Adipocyte (in vitro differentiated cells): ENCODE results near the gene RHOF.

Source experiments
- DNase-seq: peaks from one replicate; pipeline ENCODE4 v3.0.0-alpha.2; 2015; ENCODE audit warnings: low read depth
- H3K27me3 ChIP-seq: replicated peaks from 2 replicates; pipeline ENCODE4 v1.7.0; 2013; ENCODE audit warnings: mild to moderate bottlenecking, low read length, moderate library complexity; ENCODE audit not compliant: control insufficient read depth, insufficient read depth
- H3K36me3 ChIP-seq: 2 replicates; pipeline ENCODE4 v1.7.0; 2013; ENCODE audit warnings: low read length, mild to moderate bottlenecking, moderate library complexity; ENCODE audit not compliant: control insufficient read depth, insufficient read depth, severe bottlenecking
- H3K4me1 ChIP-seq: 2 replicates; pipeline ENCODE4 v1.7.0; 2013; ENCODE audit warnings: mild to moderate bottlenecking, low read length, moderate library complexity; ENCODE audit not compliant: control insufficient read depth, insufficient read depth
- H3K4me3 ChIP-seq: 2 replicates; pipeline ENCODE4 v1.7.0; 2013; ENCODE audit warnings: mild to moderate bottlenecking, low read length, moderate library complexity
- H3K9ac ChIP-seq: 2 replicates; pipeline ENCODE4 v1.7.0; 2013; ENCODE audit warnings: mild to moderate bottlenecking, low read length, moderate library complexity
- H3K9me3 ChIP-seq: 2 replicates; pipeline ENCODE4 v1.7.0; 2013; ENCODE audit warnings: mild to moderate bottlenecking, low read length, moderate library complexity; ENCODE audit not compliant: control insufficient read depth

RHOF gene

DNA sequence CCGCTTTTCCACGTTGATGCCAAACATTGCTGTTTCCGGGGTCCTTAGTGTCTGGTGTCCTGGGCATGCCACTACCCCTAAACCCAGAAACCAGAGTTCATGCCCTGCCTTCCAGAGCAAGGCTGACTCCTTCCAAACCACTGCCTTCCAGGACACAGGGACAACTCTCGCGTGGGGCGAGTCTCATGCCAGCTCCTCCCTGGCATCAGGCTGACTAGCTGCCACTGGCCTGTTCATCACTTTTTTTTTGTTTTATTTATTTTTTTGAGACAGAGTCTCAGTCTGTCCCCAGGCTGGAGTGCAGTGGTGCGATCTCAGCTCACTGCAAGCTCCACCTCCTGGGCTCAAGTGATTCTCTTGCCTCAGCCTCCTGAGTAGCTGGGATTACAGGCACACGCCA lies 15.1 kb upstream of the RHOF start:
- H3K9ac ChIP-seq: no peak overlapping the region
- no peaks in the 10 kb centered on the region for H3K9me3 ChIP-seq
- H3K27me3 ChIP-seq: no peaks in the 10 kb centered on the region
- no peak for DNase-seq
- H3K4me3 ChIP-seq: no peak overlapping the region
- H3K36me3 ChIP-seq: peaks cover 34% of the 10 kb centered on the region
- H3K4me1 ChIP-seq: peaks cover 40% of the 10 kb centered on the region

DNA sequence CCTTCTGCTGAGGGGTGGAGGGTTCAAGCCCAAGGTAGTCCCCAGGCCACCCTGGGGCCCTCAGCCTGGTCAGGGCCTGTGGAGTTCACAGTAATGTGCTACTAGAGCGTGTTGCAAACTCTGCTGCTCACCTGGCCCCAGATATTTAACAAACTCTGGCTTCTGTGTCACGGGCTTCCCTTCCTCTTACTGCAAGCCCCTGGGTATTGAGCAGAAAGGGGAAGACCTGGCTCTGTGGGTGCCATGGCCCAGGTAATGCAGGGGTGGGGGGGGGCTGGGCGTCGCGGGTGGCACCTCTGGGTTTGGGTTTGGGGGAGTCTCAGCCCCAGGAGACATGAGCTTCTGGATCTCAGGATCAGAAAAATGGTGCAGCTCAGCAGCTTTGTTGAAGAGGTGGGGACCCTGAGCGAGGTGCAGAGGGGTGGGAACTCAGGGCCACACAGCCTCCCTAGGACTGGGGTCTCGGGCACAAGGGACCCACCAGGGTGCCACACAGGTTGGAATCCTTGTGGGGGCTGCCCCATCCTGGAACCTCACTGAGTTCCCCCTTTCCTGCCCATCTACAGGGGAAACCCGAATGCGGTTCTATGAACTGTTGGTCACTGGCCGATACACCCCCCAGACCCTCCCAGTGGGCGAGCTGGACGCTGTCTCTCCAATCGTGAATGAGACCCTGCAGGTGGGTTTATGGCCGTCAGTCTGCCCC lies 14.3 kb upstream of the RHOF start:
- H3K36me3 ChIP-seq: peaks cover 34% of the 10 kb centered on the region
- no peaks in the 10 kb centered on the region for H3K27me3 ChIP-seq
- DNase-seq: no peak
- H3K9me3 ChIP-seq: no peaks in the 10 kb centered on the region
- H3K4me3 ChIP-seq: no peak overlapping the region
- no peak overlapping the region for H3K9ac ChIP-seq
- H3K4me1 ChIP-seq: peaks cover 32% of the 10 kb centered on the region

DNA sequence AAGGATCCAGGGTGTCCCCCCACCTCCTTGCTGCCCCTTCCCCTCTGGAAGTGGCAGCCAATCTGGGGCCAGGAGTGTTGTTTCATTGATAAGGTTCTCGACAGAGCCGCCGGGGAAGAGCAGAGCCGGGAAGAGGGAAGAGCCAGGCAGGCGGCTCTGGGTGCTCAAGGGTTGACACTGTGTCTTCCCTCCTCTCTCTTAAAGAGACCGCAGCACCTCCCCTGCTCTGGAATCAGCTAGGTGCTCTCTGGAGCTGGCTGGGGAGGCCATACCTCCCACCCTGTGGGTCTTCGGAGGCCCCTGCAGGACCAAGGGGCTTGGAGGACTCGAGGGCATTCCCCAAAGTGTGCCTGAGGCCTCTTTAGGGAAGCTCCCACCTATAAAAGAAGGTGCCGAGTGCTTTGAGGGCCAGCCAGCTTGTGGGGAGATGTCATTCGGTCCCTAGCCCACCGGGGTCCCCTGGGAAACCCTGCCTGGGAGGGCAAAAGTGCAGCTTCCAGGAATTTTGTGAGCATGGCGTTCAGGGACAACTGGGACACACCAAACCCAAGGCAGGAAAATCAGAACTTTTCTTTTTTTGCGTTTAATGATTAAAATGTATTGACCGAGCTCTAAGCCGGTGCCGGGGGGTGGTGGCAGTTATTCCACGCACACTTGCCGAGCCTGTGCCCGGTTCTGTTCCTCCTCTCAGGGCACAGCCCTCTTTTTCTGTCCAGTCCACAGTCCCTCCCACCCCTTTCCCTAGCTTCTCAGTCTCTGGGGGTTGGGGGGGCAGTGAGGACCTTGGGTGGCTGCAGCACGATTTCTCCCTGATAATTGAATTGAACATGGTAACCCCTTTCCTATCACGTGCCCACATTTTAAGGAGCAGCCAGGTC lies 13.3 kb upstream of the RHOF start:
- Histone ChIP-seq H3K36me3 (peaks cover 34% of the 10 kb centered on the region), H3K27me3 (no peaks in the 10 kb centered on the region), H3K4me3 (peak overlapping the region; percentile 88), H3K9ac (peak overlapping the region; percentile 86), H3K9me3 (no peaks in the 10 kb centered on the region), H3K4me1 (peaks cover 30% of the 10 kb centered on the region)
- DNase-seq: peak; percentile 62

GRCh38 chr12:121806009-121806545 lies 12.6 kb upstream of the RHOF start:
- Histone ChIP-seq H3K4me3 (peak overlapping the region; percentile 88), H3K9ac (peak overlapping the region; percentile 86), H3K4me1 (peaks cover 26% of the 10 kb centered on the region), H3K9me3 (no peaks in the 10 kb centered on the region), H3K27me3 (no peaks in the 10 kb centered on the region), H3K36me3 (peaks cover 32% of the 10 kb centered on the region)
- no peak for DNase-seq

DNA sequence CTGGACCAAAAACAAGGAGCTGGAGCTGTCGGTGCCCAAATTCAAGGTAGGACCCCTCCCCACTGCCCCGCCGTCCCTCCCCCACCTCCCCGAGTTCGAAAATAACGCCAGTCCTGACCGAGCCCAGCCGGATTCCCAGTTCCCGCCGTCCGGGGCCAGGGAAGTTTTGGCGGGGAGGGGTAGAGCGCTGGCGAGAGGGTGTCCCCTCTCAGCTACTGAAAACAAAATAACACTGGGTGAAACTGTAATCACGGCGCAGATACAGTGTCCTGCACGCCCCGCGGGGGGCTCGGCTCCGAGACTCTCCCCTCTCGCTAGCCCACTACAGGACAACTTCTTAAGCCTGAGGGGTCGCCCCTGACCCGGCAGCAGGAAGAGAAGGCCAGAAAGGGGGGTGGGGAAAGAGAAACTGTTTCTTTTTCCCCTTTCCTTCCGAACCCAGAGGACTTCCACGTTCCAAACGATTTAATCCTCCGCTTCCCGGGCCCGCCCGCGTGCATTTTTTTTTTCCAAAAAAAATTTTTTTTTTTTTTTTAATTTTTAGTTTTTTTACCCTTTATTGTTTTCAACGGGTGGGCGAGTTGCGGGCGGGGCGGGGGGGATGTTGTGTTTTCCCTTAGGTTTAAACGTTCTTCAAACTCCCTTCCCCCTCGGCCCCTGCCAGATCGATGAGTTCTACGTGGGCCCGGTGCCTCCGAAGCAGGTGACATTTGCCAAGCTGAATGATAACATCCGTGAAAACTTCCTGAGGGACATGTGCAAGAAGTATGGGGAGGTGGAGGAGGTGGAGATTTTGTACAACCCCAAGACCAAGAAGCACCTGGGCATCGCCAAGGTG lies 11.9 kb upstream of the RHOF start:
- Histone ChIP-seq H3K4me3 (peak overlapping the region; percentile 88), H3K9ac (peak overlapping the region; percentile 100), H3K4me1 (peaks cover 19% of the 10 kb centered on the region), H3K9me3 (no peaks in the 10 kb centered on the region), H3K36me3 (peaks cover 26% of the 10 kb centered on the region), H3K27me3 (no peaks in the 10 kb centered on the region)
- DNase-seq: peak; percentile 55

DNA sequence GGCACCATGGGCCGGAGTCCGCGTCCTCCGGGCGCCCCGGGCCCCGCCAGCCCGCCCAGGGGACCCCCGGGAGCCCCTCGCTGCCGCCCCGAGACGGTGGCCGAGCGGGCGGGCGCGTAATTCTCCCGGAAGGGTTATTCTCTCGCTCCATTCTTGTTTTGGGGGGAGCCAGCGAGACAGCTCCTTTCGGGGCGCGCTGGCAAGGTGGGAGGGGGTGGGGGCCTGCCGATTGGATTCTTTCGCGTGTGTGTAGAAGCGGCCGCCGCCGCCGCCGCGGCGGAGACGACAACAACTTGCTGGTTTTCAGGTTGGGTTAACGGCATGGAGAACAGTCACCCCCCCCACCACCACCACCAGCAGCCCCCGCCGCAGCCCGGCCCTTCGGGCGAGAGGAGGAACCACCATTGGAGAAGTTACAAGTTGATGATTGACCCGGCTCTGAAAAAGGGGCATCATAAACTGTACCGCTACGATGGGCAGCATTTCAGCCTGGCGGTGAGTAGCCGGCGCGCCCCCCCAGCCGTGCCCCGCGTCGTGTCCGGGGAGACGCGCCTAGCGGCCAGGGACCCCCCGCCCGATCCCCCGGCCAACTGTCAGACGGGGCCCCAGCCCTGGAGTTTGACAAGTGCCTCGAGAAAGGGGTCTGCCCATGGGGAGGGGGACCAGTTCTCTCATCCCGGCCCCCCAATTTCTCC lies 11.1 kb upstream of the RHOF start:
- Histone ChIP-seq H3K36me3 (peaks cover 17% of the 10 kb centered on the region), H3K4me1 (peaks cover 19% of the 10 kb centered on the region), H3K4me3 (peak overlapping the region; percentile 88), H3K27me3 (no peaks in the 10 kb centered on the region), H3K9me3 (no peaks in the 10 kb centered on the region), H3K9ac (peak overlapping the region; percentile 100)
- peak; percentile 63 for DNase-seq

GRCh38 chr12:121803861-121804416 lies 10.5 kb upstream of the RHOF start, which contains the start of gene SETD1B:
SETD1B (plus strand) TSS chr12:121804009; CDS start chr12:121804738, 729 bp downstream.
- H3K36me3 ChIP-seq: peaks cover 11% of the 10 kb centered on the region
- H3K9ac ChIP-seq: peak within 1 kb of the TSS; percentile 100
- peaks cover 23% of the 10 kb centered on the region for H3K4me1 ChIP-seq
- H3K4me3 ChIP-seq: peak within 1 kb of the TSS; percentile 92
- H3K27me3 ChIP-seq: no peaks in the 10 kb centered on the region
- peak; percentile 67 for DNase-seq
- H3K9me3 ChIP-seq: no peaks in the 10 kb centered on the region

- H3K4me1 ChIP-seq: peaks cover 32% of the 10 kb centered on the region
- no peaks in the 10 kb centered on the region for H3K27me3 ChIP-seq
- peak; percentile 97 for DNase-seq
- peak overlapping the region; percentile 100 for H3K9ac ChIP-seq
- H3K9me3 ChIP-seq: no peaks in the 10 kb centered on the region
- peak overlapping the region; percentile 92 for H3K4me3 ChIP-seq
- H3K36me3 ChIP-seq: peaks cover 12% of the 10 kb centered on the region
These were observed 9.6 kb upstream of the RHOF start for GRCh38 chr12:121802843-121803698.

DNA sequence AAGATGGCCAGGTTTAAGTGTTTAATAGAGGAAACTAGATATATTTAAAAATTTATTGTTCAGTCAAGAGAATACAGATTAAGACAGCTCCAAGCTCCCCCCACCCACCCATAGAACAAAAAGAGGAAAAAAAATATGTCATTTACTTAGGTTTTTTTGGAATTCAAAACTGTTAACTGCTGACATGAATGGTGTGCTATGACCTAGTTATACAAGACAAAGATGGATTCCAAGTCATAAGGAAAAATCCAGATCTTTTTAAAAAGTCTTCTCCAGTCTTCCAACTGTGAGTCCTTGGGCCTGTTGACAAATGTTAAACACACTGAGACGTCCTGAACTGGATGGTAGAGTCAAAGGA lies 9.0 kb upstream of the RHOF start:
- H3K36me3 ChIP-seq: peaks cover 9% of the 10 kb centered on the region
- no peak for DNase-seq
- H3K4me1 ChIP-seq: peaks cover 36% of the 10 kb centered on the region
- H3K9ac ChIP-seq: peak overlapping the region; percentile 100
- H3K27me3 ChIP-seq: no peaks in the 10 kb centered on the region
- H3K9me3 ChIP-seq: no peaks in the 10 kb centered on the region
- H3K4me3 ChIP-seq: peak overlapping the region; percentile 92
